GM06990 (cell line): ENCODE data around the gene PAFAH2.

Source experiments
- DNase-seq: peaks from one replicate; pipeline ENCODE4 v3.0.0-alpha.2; 2011; ENCODE audit not compliant: insufficient read length; ENCODE audit errors: extremely low read depth
- H3K27me3 ChIP-seq: replicated peaks from 2 replicates; pipeline ENCODE4 v1.6.0; 2011; ENCODE audit warnings: low read length; ENCODE audit not compliant: control insufficient read depth, insufficient read depth
- H3K36me3 ChIP-seq: 2 replicates; pipeline ENCODE4 v1.5.1; 2011; ENCODE audit warnings: low read length; ENCODE audit not compliant: control insufficient read depth, insufficient read depth
- H3K4me3 ChIP-seq: replicated peaks from 2 replicates; pipeline ENCODE4 v1.5.1; 2011; ENCODE audit warnings: low read depth, mild to moderate bottlenecking, control low read depth, low read length
- CTCF ChIP-seq: IDR thresholded peaks from 2 replicates; pipeline ENCODE4 v1.5.1; 2011; ENCODE audit warnings: low read length, control low read depth, mild to moderate bottlenecking, inconsistent platforms; ENCODE audit not compliant: insufficient read depth, poor library complexity, severe bottlenecking

Gene PAFAH2

GRCh38 chr1:26035203-26035958 is 37.5 kb upstream of the PAFAH2 start:
- H3K36me3 ChIP-seq: no peaks in the 10 kb centered on the region
- peak; percentile 87 for DNase-seq
- no peaks in the 10 kb centered on the region; the same call in none of the 2 replicates for H3K27me3 ChIP-seq

GRCh38 chr1:26034504-26035202 is 36.8 kb upstream of the PAFAH2 start:
- Histone ChIP-seq H3K27me3 (no peaks in the 10 kb centered on the region; the same call in none of the 2 replicates), H3K36me3 (no peaks in the 10 kb centered on the region), H3K4me3 (peak overlapping the region; percentile 73)
- no peak for DNase-seq
- TF ChIP-seq CTCF: no peak

More at GRCh38 chr1:26035203-26035958, 37.5 kb upstream of the PAFAH2 start:
- TF ChIP-seq CTCF: peak; percentile 22
- H3K4me3 ChIP-seq: peak overlapping the region; percentile 73

- no peak for TF ChIP-seq CTCF
- no peak for DNase-seq
- H3K27me3 ChIP-seq: no peaks in the 10 kb centered on the region; the same call in 1 of the 2 replicates
Observed at GRCh38 chr1:26032656-26033357, 34.9 kb upstream of the PAFAH2 start.

GRCh38 chr1:26031611-26032220 is 33.9 kb upstream of the PAFAH2 start:
- no peak for TF ChIP-seq CTCF
- H3K27me3 ChIP-seq: no peaks in the 10 kb centered on the region; the same call in 1 of the 2 replicates

More at GRCh38 chr1:26032656-26033357, 34.9 kb upstream of the PAFAH2 start:
- H3K36me3 ChIP-seq: no peaks in the 10 kb centered on the region
- no peak overlapping the region for H3K4me3 ChIP-seq

GRCh38 chr1:26031196-26031595 is 33.3 kb upstream of the PAFAH2 start:
- no peak for DNase-seq
- TF ChIP-seq CTCF: no peak
- H3K27me3 ChIP-seq: no peaks in the 10 kb centered on the region; the same call in 1 of the 2 replicates
- no peaks in the 10 kb centered on the region for H3K36me3 ChIP-seq
- H3K4me3 ChIP-seq: no peak overlapping the region

More at GRCh38 chr1:26031611-26032220, 33.9 kb upstream of the PAFAH2 start:
- no peaks in the 10 kb centered on the region for H3K36me3 ChIP-seq
- H3K4me3 ChIP-seq: no peak overlapping the region
- no peak for DNase-seq
